OCI-LY7 (cell line): Measurements from ENCODE around the gene PHOX2B. TPM values are rescaled to one million over a fixed set of nuclear protein-coding genes. Genes with fewer than 3 reads are reported as not detected.

ENCODE experiments used
- BruUV-seq: library from RNA; stranded (reverse); fragments of 400-500 nt; replicated peaks from 2 replicates; lab custom pipeline; 2021; lab: Mats Ljungman, UMichigan
- CTCF ChIA-PET: fragments of 300-600 bp; sonication (Branson Sonifier 250); formaldehyde crosslinking; loops from one replicate; lab custom pipeline; 2022; ENCODE audit warnings: antibody characterized with exemption; ENCODE audit not compliant: unreplicated experiment; lab: Charles Lee
- POLR2A ChIA-PET: fragments of 300-600 bp; sonication (Branson Sonifier 250); formaldehyde crosslinking; loops from one replicate; lab custom pipeline; 2022; ENCODE audit warnings: antibody characterized with exemption; lab: Charles Lee
- DNase-seq: peaks from one replicate; pipeline ENCODE4 v3.0.0-alpha.2; 2015; ENCODE audit warnings: low spot score
- H2AFZ ChIP-seq: fragments of 200-600 bp; sonication (generic), shearing (Covaris generic); 2 replicates; pipeline ENCODE4 v1.6.1; 2014; ENCODE audit warnings: mild to moderate bottlenecking, antibody characterized with exemption, low read length, moderate library complexity
- H3K27ac ChIP-seq: fragments of 200-600 bp; sonication (generic); 2 replicates; pipeline ENCODE4 v1.5.1; 2014; ENCODE audit warnings: mixed run types, low read depth, mild to moderate bottlenecking, moderate library complexity, low read length, inconsistent platforms; ENCODE audit not compliant: poor library complexity, severe bottlenecking
- H3K36me3 ChIP-seq: fragments of 200-600 bp; sonication (generic); 2 replicates; pipeline ENCODE4 v1.6.1; 2014; ENCODE audit warnings: mild to moderate bottlenecking, antibody characterized with exemption, low read length, moderate library complexity, mixed read lengths; ENCODE audit not compliant: insufficient read depth
- H3K4me1 ChIP-seq: fragments of 200-600 bp; sonication (generic); 2 replicates; pipeline ENCODE4 v1.5.1; 2014; ENCODE audit warnings: mild to moderate bottlenecking, low read length; ENCODE audit not compliant: insufficient read depth, poor library complexity, severe bottlenecking
- H3K4me2 ChIP-seq: fragments of 200-600 bp; sonication (generic); 2 replicates; pipeline ENCODE4 v1.6.1; 2014; ENCODE audit warnings: mild to moderate bottlenecking, low read length
- H3K4me3 ChIP-seq: fragments of 200-600 bp; sonication (generic); 2 replicates; pipeline ENCODE4 v1.5.1; 2014; ENCODE audit warnings: mild to moderate bottlenecking, low read depth, low read length; ENCODE audit not compliant: poor library complexity, severe bottlenecking
- H3K79me2 ChIP-seq: fragments of 200-600 bp; sonication (generic); 2 replicates; pipeline ENCODE4 v1.6.1; 2016; ENCODE audit warnings: low read depth, mild to moderate bottlenecking, low read length, moderate library complexity, mixed read lengths; ENCODE audit not compliant: insufficient read depth
- H3K9me2 ChIP-seq: fragments of 200-600 bp; sonication (generic); 2 replicates; pipeline ENCODE4 v1.6.1; 2016; ENCODE audit warnings: mild to moderate bottlenecking, low read length, mixed read lengths; ENCODE audit not compliant: insufficient read depth
- H3K9me3 ChIP-seq: fragments of 200-600 bp; sonication (generic); 2 replicates; pipeline ENCODE4 v1.6.1; 2014; ENCODE audit warnings: mild to moderate bottlenecking, mixed run types, low read length, mixed read lengths
- H4K20me1 ChIP-seq: fragments of 200-600 bp; sonication (generic); 2 replicates; pipeline ENCODE4 v1.6.1; 2014; ENCODE audit warnings: mild to moderate bottlenecking, antibody characterized with exemption, low read length, moderate library complexity, mixed read lengths; ENCODE audit not compliant: insufficient read depth
- EZH2phosphoT487 ChIP-seq: fragments of 200-600 bp; sonication (generic); IDR thresholded peaks from 2 replicates; pipeline ENCODE4 v1.6.1; 2018; ENCODE audit warnings: low read depth, borderline replicate concordance, mild to moderate bottlenecking, mixed run types, antibody characterized with exemption, low read length, moderate library complexity, mixed read lengths
- intact Hi-C: fragments of 100-400 bp; cut with micrococcal nuclease; formaldehyde crosslinking; loops from one replicate; pipeline ENCODE4 v1.10.0; 2022; ENCODE audit not compliant: unreplicated experiment
- total RNA-seq, 2 experiments: library from RNA; depleted of rRNA in 1 of 2; stranded (reverse); fragments of >200 nt in 1 of 2; shearing (Covaris generic) in 1 of 2; gene quantifications; 2 replicates each; pipeline ENCODE4 v1.2.3, GENCODE V29; 2014 to 2022
- TF ChIP-seq, protein P1 (sequence below): fragments of 200-600 bp; sonication (generic); conservative IDR thresholded peaks from 2 replicates; pipeline ENCODE4 v1.5.1; 2014; ENCODE audit warnings: mild to moderate bottlenecking, antibody characterized with exemption, low read length, moderate library complexity, mixed read lengths

Gene PHOX2B
- total RNA-seq, 2 experiments from 2014 or later = not detected

DNA sequence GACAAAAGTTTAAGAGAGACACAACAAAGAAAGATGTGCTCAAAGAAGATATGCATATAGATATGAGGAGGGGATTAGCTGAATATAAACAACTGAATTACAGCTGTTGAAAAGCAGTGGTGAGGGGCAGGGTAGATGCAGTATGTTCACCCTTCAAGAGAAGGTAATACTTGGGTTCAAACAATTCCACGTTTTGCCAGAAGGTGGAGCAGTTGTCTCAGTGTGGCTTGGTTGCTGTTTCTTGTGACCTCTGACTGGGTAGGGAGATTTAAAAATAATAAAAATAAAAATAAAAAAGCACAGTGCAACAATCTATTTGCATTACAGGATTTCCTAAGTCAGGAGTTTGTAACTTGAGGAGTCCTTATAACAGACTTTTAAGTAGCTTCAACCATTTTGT is 23.3 kb downstream of the PHOX2B start:
- Histone ChIP-seq H3K79me2 (no peaks in the 10 kb centered on the region), H3K4me2 (no peak overlapping the region), H3K27ac (no peak overlapping the region), H4K20me1 (no peaks in the 10 kb centered on the region), H3K4me1 (no peaks in the 10 kb centered on the region), H3K9me3 (peaks cover 9% of the 10 kb centered on the region), H3K36me3 (no peaks in the 10 kb centered on the region), H2AFZ (no peak overlapping the region), H3K9me2 (no peaks in the 10 kb centered on the region), H3K4me3 (no peak overlapping the region)
- POLR2A ChIA-PET = no interaction called here
- no TSS peak for BruUV-seq
- DNase-seq = no peak
- intact Hi-C loops = no loop called here
- TF ChIP-seq, protein P1, sequence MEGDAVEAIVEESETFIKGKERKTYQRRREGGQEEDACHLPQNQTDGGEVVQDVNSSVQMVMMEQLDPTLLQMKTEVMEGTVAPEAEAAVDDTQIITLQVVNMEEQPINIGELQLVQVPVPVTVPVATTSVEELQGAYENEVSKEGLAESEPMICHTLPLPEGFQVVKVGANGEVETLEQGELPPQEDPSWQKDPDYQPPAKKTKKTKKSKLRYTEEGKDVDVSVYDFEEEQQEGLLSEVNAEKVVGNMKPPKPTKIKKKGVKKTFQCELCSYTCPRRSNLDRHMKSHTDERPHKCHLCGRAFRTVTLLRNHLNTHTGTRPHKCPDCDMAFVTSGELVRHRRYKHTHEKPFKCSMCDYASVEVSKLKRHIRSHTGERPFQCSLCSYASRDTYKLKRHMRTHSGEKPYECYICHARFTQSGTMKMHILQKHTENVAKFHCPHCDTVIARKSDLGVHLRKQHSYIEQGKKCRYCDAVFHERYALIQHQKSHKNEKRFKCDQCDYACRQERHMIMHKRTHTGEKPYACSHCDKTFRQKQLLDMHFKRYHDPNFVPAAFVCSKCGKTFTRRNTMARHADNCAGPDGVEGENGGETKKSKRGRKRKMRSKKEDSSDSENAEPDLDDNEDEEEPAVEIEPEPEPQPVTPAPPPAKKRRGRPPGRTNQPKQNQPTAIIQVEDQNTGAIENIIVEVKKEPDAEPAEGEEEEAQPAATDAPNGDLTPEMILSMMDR = peak; percentile 61
- no peak for TF ChIP-seq EZH2phosphoT487
- CTCF ChIA-PET = no interaction called here

DNA sequence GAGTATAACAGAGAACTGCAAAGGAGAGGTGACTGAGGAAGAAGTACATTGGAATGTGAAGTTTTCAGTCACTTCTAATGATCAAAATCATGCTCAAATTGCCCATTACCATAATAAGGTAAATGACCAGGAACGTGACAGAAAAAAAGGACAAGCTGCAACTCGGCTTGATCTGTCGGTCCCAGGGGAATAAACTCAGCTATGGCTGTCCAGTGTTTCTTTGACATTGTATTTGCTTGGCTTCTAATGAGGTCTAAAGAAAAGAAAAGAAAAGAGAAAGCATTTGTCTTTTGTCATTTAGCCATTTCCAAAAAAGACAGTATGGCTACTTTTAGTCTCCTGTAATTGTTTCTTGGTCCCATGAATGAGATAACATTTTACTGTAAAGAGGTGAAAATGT is 25.2 kb downstream of the PHOX2B start:
- no TSS peak for BruUV-seq
- intact Hi-C loops = no loop called here
- H3K36me3 ChIP-seq = no peaks in the 10 kb centered on the region
- no peak for DNase-seq
- H2AFZ ChIP-seq = no peak overlapping the region
- H3K79me2 ChIP-seq = no peaks in the 10 kb centered on the region
- H3K4me2 ChIP-seq = no peak overlapping the region
- no peak overlapping the region for H3K27ac ChIP-seq
- peaks cover 9% of the 10 kb centered on the region for H3K9me3 ChIP-seq
- H3K4me1 ChIP-seq = no peaks in the 10 kb centered on the region
- H4K20me1 ChIP-seq = no peaks in the 10 kb centered on the region
- TF ChIP-seq, protein P1 = no peak
- no peak for TF ChIP-seq EZH2phosphoT487
- CTCF ChIA-PET = no interaction called here
- POLR2A ChIA-PET = no interaction called here
- no peak overlapping the region for H3K4me3 ChIP-seq
- no peaks in the 10 kb centered on the region for H3K9me2 ChIP-seq

DNA sequence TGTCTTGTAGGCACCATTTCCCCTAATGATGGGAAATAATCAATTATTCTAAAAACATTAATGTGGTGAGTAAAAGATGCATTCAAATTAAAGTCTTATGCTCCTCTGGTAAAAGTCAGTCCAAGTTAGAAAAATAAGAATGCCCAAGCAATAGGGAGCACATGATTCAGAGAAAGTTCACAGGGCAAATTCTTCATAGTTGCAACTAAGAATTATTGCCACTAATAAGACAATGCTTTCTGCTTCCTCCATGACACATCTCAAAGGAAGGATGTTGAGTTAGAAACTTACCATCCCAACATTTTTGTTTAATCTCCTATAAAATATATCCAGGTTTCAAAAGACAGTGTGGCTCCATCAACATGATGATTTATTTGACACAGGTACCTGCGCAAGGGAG is 26.3 kb downstream of the PHOX2B start:
- Histone ChIP-seq H3K79me2 (no peaks in the 10 kb centered on the region), H4K20me1 (no peaks in the 10 kb centered on the region), H3K4me3 (no peak overlapping the region), H3K27ac (no peak overlapping the region), H2AFZ (no peak overlapping the region), H3K36me3 (no peaks in the 10 kb centered on the region), H3K4me2 (no peak overlapping the region), H3K9me2 (no peaks in the 10 kb centered on the region), H3K9me3 (peaks cover 9% of the 10 kb centered on the region), H3K4me1 (no peaks in the 10 kb centered on the region)
- intact Hi-C loops = no loop called here
- TF ChIP-seq, protein P1 = no peak
- TF ChIP-seq EZH2phosphoT487 = no peak
- POLR2A ChIA-PET = interaction anchor here (0.7 kb wide), 1 partner anchor 164 kb away, joined by 4 read pairs; no protein-coding TSS in a partner anchor
- no peak for DNase-seq
- BruUV-seq = no TSS peak
- CTCF ChIA-PET = no interaction called here
